NB4 (cell line): ENCODE data around the gene KRT1.

Source experiments
- CTCF ChIP-seq: IDR thresholded peaks from one replicate; pipeline ENCODE4 v1.5.1; 2012; ENCODE audit warnings: low read depth, low read length
- MAX ChIP-seq: IDR thresholded peaks from 2 replicates; pipeline ENCODE4 v1.6.1; 2011; ENCODE audit warnings: low read depth, low read length

- TF ChIP-seq CTCF (no peak), MAX (no peak)
Observed at GRCh38 chr12:52724384-52724783, 44.2 kb upstream of the KRT1 start.
